Measurements from ENCODE around the gene OVOL3.
A peak's percentile ranks its signal among the peaks of the same experiment; 100 is the strongest.
"Not testable (repeated sequence)": the region's sequence is repeated elsewhere in the genome, so short reads cannot be mapped to it uniquely, and the experiment has no call there.

OVOL3 gene

DNA sequence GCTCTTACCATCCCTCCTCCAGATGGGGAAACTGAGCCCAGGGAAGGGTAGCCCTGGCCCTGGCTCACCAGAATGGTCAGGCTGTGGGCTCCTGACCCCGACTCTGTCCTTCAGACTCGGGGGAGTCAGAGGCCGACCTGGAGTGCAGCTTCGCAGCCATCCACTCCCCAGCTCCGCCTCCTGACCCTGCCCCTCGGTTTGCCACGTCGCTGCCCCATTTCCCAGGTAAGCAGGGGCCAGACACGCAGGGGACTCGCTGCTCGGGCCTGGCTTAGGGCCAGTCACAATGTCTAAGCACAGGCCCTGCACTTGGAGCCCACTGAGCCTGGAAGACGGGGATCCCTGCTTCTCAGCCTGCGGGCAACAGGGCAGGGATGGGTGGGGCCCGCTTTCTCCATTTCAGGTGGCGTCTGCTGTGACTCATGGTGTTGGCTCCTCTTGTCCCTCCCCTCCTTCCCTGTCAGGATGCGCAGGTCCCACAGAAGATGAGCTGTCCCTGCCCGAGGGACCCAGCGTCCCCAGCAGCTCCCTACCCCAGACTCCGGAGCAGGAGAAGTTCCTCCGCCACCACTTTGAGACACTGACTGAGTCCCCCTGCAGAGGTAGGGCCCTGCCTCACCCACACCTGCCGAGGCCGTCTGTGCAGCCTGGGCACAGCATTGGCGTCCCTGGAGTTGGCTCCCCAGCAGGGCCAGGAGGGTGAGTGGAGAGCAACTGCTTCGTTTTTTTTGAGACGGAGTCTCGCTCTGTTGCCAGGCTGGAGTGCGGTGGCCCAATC is 9.2 kb upstream of the OVOL3 start:
- no peak for DNase-seq

GRCh38 chr19:36103040-36103626 is 7.8 kb upstream of the OVOL3 start:
- DNase-seq, result no peak

GRCh38 chr19:36103842-36104552 is 6.9 kb upstream of the OVOL3 start:
- DNase-seq, result no peak

DNA sequence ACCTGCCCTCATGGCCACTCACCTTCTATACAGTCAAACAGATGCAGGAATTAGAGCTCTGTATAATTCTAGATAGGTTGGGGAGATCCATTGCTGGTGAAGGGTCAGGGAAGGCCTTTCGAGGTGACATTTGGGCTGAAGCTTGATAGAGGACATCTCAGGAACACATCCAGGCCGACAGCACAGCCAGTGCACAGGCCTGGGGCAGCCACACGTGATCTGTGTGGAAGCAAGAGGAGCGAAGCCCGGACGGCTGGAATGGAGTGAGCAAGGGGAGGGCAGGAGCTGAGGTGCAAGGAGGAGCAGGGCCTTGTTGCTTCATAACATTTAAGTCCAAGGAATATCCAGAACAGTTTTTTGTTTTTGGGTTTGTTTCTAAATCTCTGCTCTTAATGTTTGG is 4.5 kb upstream of the OVOL3 start:
- no peak for DNase-seq

DNA sequence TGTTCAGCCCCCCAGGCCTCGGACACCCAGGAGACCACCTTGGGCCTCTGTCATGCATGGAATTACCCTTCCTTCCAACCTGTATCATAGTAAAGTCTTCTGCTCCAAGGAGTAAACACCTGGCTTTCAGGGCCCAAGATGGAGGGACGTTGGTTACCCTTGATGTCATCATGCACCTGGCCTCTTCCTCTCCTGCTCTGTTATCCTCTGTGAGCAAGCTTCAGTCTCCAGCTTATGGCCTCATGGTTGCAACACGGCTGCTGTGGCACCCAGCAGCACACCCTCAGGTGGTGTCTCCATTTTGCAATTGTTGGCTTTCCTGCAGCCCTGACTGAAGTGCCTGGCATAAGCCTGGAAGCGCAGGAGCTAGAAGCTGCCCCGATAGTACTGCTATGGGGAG is 4.0 kb upstream of the OVOL3 start:
- no peak for DNase-seq

DNA sequence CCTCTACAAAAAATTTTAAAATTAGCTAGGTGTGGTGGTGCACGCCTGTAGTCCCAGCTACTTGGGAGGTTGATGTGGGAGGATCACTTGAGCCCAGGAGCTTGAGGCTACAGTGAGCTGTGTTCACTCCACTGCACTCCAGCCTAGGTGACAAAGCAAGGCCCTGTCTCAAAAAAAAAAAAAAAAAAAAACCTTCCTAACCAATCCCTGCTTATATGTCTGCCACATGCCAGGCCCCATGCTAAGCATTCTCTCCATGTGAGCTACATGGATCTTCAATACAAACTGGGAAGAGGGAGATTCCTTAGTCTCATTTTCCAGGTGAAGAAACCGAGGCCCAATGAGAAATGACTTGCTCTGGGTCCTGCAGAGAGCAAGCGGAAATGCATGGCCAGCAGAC is 2.3 kb upstream of the OVOL3 start:
- no peak for DNase-seq

DNA sequence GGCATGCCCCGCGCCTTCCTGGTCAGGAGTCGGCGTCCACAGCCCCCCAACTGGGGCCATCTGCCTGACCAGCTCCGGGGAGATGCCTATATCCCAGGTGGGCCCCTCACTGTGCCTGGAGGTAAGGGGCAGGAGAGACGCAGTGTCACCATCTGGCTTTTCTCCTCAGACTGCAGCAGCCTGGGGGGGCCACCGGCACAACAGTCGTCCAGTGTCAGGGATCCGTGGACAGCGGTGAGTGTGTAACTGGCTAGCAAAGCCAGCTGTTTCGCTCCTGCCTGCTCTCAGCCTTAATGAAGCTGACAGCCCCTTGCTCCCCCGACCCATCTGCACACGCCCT is 227 bp downstream of the OVOL3 start:
- DNase-seq, result no peak

GRCh38 chr19:36112678-36113077 is 1.7 kb downstream of the OVOL3 start:
- DNase-seq, result no peak

DNA sequence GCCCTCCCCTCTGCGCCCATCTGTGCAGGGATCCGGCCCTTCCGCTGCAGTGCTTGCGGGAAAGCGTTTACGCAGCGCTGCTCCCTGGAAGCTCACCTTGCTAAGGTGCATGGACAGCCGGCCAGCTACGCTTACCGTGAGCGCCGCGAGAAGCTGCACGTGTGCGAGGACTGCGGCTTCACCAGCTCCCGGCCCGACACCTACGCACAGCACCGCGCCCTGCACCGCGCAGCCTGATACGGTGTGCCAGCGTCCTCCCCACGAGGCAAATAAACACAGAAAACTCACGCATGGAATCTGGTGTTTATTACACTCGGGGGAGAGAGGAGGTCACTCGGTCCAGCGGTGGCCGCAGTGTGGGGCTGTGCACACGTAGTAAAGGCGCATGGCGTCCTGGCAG is 2.5 kb downstream of the OVOL3 start:
- no peak for DNase-seq

DNA sequence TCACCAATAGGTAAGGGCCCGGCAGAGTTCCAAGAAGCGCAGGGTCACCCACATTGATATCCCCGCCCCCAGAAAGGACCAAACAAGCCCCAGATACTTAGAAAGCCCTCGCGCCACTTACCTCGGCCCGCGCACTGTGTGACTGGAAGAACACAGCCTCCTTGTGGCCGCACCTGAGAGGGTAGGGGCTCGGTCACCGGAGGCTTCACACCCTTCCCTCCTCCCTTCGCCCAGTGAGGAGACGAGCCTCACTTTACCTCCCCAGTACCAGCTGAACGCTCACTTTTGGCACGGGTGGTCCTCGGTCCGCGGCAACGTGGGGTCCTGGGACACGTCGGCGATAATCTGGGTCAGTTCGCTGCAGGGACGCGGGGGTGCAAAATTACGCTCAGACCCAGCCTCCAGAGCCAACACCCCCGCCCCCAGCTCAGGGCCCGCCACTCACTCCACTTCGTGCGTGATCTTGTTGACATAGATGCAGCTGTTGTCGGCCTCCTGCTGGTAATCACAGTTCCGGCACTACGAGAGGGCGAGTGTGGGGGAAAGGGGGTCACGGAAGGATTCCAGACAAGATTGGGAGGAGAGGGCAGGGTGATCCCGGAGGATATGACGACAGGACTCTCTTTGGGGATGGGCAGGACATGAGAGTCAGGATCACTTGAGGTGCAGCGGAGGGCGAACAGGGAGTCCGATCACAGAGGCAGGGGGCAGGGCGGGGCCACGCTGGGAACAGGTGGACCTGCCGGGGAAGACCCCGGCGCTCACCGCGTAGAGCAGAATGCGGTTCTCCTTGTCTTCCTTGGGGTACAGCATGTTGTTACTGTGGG is 3.2 kb downstream of the OVOL3 start:
- DNase-seq, result peak; percentile 73

- peak; percentile 100 for DNase-seq
Observed at GRCh38 chr19:36114721-36115452, 3.9 kb downstream of the OVOL3 start, which contains the start of gene POLR2I. Gene POLR2I, minus strand, starts transcription at chr19:36114875. Its CDS starts 19 bp downstream, at chr19:36114856.

GRCh38 chr19:36115453-36116343 is 4.8 kb downstream of the OVOL3 start, which contains the start of gene TBCB:
Gene TBCB, plus strand, starts transcription at chr19:36115468. Its CDS starts 93 bp downstream, at chr19:36115561.
- peak; percentile 86 for DNase-seq

GRCh38 chr19:36116344-36116637 is 5.3 kb downstream of the OVOL3 start:
- no peak for DNase-seq

DNA sequence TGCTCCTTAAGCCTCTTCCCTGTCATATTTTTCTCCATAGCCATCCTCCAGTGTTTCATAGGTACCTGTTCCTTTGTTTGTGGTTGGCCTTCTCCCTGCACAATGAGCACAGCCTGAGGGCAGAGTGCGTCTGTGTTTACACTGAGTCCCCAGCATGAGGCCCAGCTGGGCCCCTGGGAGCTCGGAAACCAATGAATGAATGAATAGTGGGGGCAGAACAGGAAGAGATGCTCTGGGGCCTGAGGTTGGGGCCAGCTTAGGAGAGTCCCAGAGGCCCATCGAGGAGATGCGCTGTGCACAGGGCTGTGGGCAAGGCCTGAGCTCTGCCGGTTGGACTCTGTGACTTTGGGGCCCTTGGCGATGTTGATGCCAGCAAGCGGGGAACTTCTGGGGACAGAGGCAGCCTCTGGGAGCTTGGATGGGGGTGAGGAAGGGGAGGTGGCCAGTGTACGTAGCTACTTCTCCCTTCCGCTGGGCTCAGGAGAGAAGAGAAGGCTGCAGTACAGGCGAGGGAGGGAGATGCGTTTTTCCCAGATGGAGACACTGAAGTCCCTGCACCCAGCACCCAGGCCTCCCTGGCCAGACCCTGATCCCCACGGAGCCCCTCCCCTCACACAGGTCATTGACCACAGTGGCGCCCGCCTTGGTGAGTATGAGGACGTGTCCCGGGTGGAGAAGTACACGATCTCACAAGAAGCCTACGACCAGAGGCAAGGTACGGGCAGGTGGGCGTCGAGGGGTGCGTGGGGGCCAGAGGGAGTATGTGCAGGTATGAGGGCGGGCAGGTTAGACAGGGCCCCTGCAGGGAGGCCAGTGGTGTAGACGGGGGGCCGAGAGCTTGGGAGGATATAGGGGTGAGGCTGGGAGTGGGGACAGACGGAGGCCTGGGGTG is 9.4 kb downstream of the OVOL3 start:
- DNase-seq, result peak; percentile 97

DNA sequence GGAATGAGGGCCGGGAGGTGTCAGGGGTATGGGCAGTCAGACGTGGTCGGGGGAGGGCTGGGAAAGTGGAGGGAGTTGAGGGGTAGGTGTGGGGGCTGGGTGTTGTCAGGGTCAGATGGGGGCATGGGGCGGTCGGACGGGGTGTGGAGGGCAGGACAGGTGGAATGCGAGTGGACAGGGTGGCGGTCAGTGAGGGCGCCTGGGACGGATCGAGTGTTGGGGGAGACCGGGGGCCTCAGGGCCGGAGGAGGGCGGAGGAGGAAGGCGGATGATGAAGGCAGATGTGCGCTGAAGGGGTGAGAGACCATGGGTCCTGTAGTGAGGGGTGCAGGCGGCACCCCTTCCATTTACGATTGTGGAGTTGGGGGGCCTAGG is 10.0 kb downstream of the OVOL3 start:
- no peak for DNase-seq

DNA sequence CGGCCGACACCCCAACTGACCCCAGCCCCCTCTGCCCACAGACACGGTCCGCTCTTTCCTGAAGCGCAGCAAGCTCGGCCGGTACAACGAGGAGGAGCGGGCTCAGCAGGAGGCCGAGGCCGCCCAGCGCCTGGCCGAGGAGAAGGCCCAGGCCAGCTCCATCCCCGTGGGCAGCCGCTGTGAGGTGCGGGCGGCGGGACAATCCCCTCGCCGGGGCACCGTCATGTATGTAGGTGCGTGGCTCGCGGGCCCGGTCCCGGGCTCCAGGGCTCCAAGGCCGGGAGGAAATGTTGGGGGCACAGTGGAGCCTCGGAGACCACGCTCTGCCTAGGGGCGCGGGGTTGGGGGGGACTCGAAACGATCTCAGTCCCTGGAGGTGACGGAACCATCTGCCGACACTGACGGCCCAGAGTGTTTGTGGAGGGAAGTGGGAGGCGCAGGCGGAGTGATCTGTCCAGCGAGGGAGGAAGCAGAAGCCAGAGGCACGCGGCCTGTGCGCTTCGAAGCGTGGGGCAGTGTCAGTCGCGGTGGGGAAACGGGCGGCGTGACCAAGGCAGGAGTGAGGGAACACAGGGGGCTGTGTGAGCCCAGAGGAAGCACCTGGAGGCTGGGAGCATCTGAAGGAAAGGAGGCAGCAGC is 10.7 kb downstream of the OVOL3 start:
- DNase-seq, result no peak

DNA sequence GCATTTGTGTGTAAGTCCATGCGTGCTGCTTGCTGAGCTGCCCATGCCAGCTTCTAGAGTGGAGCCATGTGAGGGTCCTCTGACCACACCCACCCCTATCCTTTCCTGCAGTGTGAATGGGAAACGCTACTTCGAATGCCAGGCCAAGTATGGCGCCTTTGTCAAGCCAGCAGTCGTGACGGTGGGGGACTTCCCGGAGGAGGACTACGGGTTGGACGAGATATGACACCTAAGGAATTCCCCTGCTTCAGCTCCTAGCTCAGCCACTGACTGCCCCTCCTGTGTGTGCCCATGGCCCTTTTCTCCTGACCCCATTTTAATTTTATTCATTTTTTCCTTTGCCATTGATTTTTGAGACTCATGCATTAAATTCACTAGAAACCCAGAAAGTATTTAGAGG is 14.6 kb downstream of the OVOL3 start:
- DNase-seq, result no peak

DNA sequence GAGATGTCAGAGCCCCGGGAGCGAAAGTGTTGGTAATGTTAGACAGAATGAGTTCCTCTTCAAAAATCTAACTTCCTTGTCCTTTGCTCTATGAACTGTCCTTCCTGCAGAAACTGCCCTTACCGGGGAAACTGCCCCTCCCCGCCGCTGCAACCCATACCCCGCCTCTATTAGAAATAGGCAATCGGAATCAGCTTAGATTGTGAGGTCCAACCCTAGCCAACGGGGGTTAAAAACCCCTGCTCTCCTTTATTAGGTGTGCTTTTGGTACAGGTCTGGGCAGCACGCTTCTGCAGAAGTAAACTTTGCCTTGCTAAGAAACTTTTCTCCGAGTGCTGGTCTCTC is 17.4 kb downstream of the OVOL3 start:
- DNase-seq, result peak; percentile 72

DNA sequence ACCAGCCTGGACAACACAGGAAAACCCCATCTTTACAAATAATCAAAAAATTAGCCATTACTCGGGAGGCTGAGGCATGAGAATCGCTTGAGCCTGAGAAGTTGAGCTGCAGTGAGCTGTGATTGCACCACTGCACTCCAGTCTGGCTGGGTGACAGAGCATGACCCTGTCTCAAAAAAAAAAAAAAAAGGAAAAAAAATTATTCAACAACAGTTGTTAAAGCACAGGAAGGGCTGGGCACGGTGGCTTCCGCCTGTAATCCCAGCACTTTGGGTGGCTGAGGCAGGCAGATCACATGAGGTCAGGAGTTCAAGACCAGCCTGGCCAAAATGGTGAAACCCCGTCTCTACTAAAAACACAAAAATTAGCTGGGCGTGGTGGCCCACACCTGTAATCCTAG is 20.3 kb downstream of the OVOL3 start:
- not testable (repeated sequence) for DNase-seq

- not testable (repeated sequence) for DNase-seq
Observed at GRCh38 chr19:36134867-36135266, 23.9 kb downstream of the OVOL3 start.

All from NCI-H146 (cell line).